A673 (cell line): Measurements from ENCODE around the gene CLMP. TPM values are rescaled to one million over a fixed set of nuclear protein-coding genes. Genes with fewer than 3 reads are reported as not detected.

ENCODE experiments used
- BruUV-seq: library from RNA; stranded (reverse); fragments of 400-500 nt; replicated peaks from 2 replicates; lab custom pipeline; 2021; lab: Mats Ljungman, UMichigan
- CTCF ChIA-PET: fragments of 300-600 bp; sonication (Branson Sonifier 250); formaldehyde crosslinking; loops from one replicate; lab custom pipeline; 2022; ENCODE audit warnings: antibody characterized with exemption; lab: Charles Lee
- POLR2A ChIA-PET: fragments of 300-600 bp; sonication (Branson Sonifier 250); formaldehyde crosslinking; loops from one replicate; lab custom pipeline; 2022; ENCODE audit warnings: antibody characterized with exemption; ENCODE audit not compliant: low non-redundant PET; lab: Charles Lee
- DNase-seq: peaks from one replicate; pipeline ENCODE4 v3.0.0-alpha.2; 2015; ENCODE audit warnings: low spot score
- H3K27ac ChIP-seq: fragments of 200-600 bp; sonication (generic); 2 replicates; pipeline ENCODE4 v1.5.1; 2016; ENCODE audit warnings: mixed run types, low read depth, mild to moderate bottlenecking, mixed read lengths, antibody characterized with exemption, low read length; ENCODE audit not compliant: poor library complexity, severe bottlenecking
- H3K27me3 ChIP-seq: fragments of 200-600 bp; sonication (generic); replicated peaks from 2 replicates; pipeline ENCODE4 v1.6.1; 2017; ENCODE audit warnings: mixed run types, low read depth, mild to moderate bottlenecking, mixed read lengths, antibody characterized with exemption, low read length; ENCODE audit not compliant: insufficient read depth, poor library complexity
- H3K36me3 ChIP-seq: fragments of 200-600 bp; sonication (generic); 2 replicates; pipeline ENCODE4 v1.6.1; 2016; ENCODE audit warnings: mixed run types, mild to moderate bottlenecking, mixed read lengths, antibody characterized with exemption, low read length; ENCODE audit not compliant: insufficient read depth, poor library complexity, severe bottlenecking
- H3K4me1 ChIP-seq: fragments of 200-600 bp; sonication (generic); 2 replicates; pipeline ENCODE4 v1.6.1; 2017; ENCODE audit warnings: mixed run types, mild to moderate bottlenecking, mixed read lengths, antibody characterized with exemption, low read length; ENCODE audit not compliant: insufficient read depth, poor library complexity, severe bottlenecking
- H3K4me3 ChIP-seq: fragments of 200-600 bp; sonication (generic); 2 replicates; pipeline ENCODE4 v1.5.1; 2016; ENCODE audit warnings: low read depth, mixed run types, mild to moderate bottlenecking, mixed read lengths, low read length; ENCODE audit not compliant: poor library complexity, severe bottlenecking
- H3K9me3 ChIP-seq: fragments of 200-600 bp; sonication (generic); 2 replicates; pipeline ENCODE4 v1.6.1; 2016; ENCODE audit warnings: mixed run types, low read depth, mild to moderate bottlenecking, mixed read lengths, antibody characterized with exemption, low read length; ENCODE audit not compliant: poor library complexity, severe bottlenecking
- EZH2 ChIP-seq: fragments of 200-600 bp; sonication (generic); IDR thresholded peaks from 2 replicates; pipeline ENCODE4 v1.6.1; 2017; ENCODE audit warnings: borderline replicate concordance, low read depth, mild to moderate bottlenecking, mixed read lengths, antibody characterized with exemption, low read length; ENCODE audit not compliant: poor library complexity, severe bottlenecking
- intact Hi-C: fragments of 100-400 bp; cut with micrococcal nuclease; formaldehyde crosslinking; loops from one replicate; pipeline ENCODE4 v1.10.0; 2022; ENCODE audit not compliant: unreplicated experiment
- total RNA-seq: library from RNA; stranded (reverse); gene quantifications from 2 replicates; pipeline ENCODE4 v1.2.3, GENCODE V29; 2021
- TF ChIP-seq, protein P1 (sequence below): fragments of 300-800, 200-600 bp; sonication (generic); conservative IDR thresholded peaks from 2 replicates; pipeline ENCODE4 v1.5.1; 2017; ENCODE audit warnings: low read depth, mild to moderate bottlenecking, antibody characterized with exemption, low read length, moderate library complexity, mixed read lengths

Gene CLMP
- total RNA-seq, 1 experiment from 2014 or later, result 62.6 TPM

DNA sequence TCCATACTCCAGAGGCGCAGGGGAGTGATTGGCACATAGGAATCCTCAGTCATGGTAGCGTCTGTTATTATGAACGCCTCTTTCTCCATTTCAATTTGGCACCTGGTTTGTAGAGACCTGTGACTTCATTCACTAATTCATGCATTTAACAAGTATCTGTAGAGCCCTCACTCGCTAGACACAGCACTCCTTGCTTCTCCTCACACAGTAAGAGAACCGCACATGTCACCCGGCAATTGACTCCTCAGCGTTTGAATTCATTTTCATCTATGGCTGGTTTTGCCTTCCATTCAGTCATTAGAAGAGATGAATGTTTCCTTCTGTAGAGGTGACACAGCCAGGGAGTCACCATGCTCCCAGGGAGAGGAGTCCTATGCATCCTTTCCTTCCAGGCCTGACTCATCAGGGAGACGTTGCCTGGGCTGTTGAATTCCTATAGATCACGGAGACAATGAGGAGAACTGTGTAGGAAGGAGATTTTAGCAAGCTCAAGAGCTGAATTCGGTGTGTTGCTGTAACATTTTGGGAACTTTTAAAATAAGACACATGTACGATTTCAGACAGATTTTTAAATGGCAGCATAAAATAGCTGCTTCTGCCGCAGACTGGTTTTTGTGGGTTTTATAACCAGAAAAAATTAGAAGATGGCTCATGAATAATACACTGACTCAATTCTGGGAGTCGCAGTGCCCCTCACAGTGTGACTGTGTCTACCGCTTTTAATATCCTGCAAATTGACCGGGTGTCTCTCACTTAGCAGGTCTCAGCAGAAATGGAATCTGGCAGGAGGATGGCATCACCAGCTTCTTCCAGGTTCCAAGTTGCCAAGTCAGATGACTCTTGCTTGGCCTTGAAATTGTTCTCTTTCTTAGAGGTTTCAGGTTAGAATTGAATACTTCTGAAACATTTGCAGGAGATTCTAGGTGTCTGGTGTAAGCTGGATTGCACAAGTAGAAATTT, 44.4 kb upstream of the CLMP start:
- POLR2A ChIA-PET, result no interaction called here
- no peak overlapping the region for H3K4me3 ChIP-seq
- intact Hi-C loops, result no loop called here
- H3K36me3 ChIP-seq, result no peaks in the 10 kb centered on the region
- BruUV-seq, result no TSS peak
- H3K9me3 ChIP-seq, result no peaks in the 10 kb centered on the region
- TF ChIP-seq, protein P1, sequence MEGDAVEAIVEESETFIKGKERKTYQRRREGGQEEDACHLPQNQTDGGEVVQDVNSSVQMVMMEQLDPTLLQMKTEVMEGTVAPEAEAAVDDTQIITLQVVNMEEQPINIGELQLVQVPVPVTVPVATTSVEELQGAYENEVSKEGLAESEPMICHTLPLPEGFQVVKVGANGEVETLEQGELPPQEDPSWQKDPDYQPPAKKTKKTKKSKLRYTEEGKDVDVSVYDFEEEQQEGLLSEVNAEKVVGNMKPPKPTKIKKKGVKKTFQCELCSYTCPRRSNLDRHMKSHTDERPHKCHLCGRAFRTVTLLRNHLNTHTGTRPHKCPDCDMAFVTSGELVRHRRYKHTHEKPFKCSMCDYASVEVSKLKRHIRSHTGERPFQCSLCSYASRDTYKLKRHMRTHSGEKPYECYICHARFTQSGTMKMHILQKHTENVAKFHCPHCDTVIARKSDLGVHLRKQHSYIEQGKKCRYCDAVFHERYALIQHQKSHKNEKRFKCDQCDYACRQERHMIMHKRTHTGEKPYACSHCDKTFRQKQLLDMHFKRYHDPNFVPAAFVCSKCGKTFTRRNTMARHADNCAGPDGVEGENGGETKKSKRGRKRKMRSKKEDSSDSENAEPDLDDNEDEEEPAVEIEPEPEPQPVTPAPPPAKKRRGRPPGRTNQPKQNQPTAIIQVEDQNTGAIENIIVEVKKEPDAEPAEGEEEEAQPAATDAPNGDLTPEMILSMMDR, result no peak
- no peak for TF ChIP-seq EZH2
- H3K27me3 ChIP-seq, result no peaks in the 10 kb centered on the region
- H3K27ac ChIP-seq, result no peak overlapping the region
- CTCF ChIA-PET, result interaction anchor here (0.6 to 1.2 kb wide), 2 partner anchors 8 to 134 kb away, joined by 3 to 4 read pairs; no protein-coding TSS in a partner anchor
- peak; percentile 60 for DNase-seq
- peaks cover 47% of the 10 kb centered on the region for H3K4me1 ChIP-seq

DNA sequence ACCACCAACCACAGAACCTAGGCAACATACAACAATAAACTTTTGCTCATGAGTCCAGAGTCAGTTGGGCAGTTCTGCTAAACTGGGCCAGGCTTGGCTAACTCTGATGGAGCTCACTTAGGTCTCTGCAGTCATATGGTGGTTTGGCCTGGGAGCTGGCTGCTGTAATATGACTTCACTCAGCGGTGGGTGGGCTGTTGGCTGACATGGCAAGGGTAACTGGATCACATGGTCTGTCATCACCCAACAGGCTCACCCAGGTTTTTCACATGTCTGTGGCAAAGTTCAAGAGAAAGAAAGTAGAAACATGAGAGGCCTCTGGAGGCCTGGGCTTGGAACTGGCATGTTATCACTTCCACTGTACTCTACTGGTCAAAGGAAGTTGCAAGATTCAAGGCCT, 43.2 kb upstream of the CLMP start:
- no peak for TF ChIP-seq EZH2
- TF ChIP-seq, protein P1, result no peak
- Histone ChIP-seq H3K4me1 (peaks cover 36% of the 10 kb centered on the region), H3K36me3 (no peaks in the 10 kb centered on the region), H3K4me3 (no peak overlapping the region), H3K27ac (no peak overlapping the region), H3K9me3 (no peaks in the 10 kb centered on the region), H3K27me3 (no peaks in the 10 kb centered on the region)
- BruUV-seq, result no TSS peak
- intact Hi-C loops, result no loop called here
- ChIA-PET POLR2A (no interaction called here), CTCF (interaction anchor here (1.2 kb wide), 1 partner anchor 9 kb away, joined by 4 read pairs; no protein-coding TSS in a partner anchor)
- DNase-seq, result no peak

DNA sequence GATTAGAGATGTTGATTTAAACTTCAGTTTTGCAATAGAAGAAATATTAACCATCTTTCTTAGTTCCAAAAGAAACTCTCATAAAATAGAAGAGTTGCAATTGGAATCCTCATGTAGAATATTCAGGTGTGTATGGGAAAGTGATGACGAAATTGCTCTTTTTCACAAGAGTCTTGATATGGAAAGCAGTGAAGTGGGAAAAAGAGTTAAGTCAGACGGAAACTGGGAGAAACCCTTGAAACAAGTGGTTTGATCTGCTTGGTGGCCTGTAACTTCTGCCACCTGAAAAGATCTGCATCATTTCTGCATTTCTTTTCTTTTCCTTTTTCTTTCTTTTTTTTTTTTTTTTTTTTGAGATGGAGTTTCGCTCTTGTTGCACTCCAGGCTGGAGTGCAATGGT, 41.8 kb upstream of the CLMP start:
- DNase-seq, result no peak
- H3K27me3 ChIP-seq, result no peaks in the 10 kb centered on the region
- TF ChIP-seq, protein P1, result no peak
- TF ChIP-seq EZH2, result no peak
- POLR2A ChIA-PET, result no interaction called here
- peaks cover 22% of the 10 kb centered on the region for H3K4me1 ChIP-seq
- H3K27ac ChIP-seq, result no peak overlapping the region
- no peaks in the 10 kb centered on the region for H3K36me3 ChIP-seq
- H3K4me3 ChIP-seq, result no peak overlapping the region
- no TSS peak for BruUV-seq
- CTCF ChIA-PET, result no interaction called here
- H3K9me3 ChIP-seq, result no peaks in the 10 kb centered on the region
- intact Hi-C loops, result no loop called here
